Osteocyte (in vitro differentiated cells): ENCODE data around the gene FAM162A. TPM values are rescaled to one million over a fixed set of nuclear protein-coding genes. Genes with fewer than 3 reads are reported as not detected.

ENCODE experiments used
- DNase-seq: peaks from one replicate; pipeline ENCODE4 v3.0.0; 2021; ENCODE audit warnings: mixed read lengths; ENCODE audit not compliant: unreplicated experiment; ENCODE audit errors: extremely low spot score
- H3K27ac Mint-ChIP-seq: one replicate; pipeline ENCODE4 v1.8.0; 2021; ENCODE audit warnings: mild to moderate bottlenecking, mixed read lengths; ENCODE audit not compliant: unreplicated experiment
- H3K27me3 Mint-ChIP-seq: one replicate; pipeline ENCODE4 v1.8.0; 2021; ENCODE audit warnings: mixed read lengths; ENCODE audit not compliant: unreplicated experiment
- H3K36me3 Mint-ChIP-seq: one replicate; pipeline ENCODE4 v1.8.0; 2021; ENCODE audit warnings: mixed read lengths; ENCODE audit not compliant: unreplicated experiment
- H3K4me1 Mint-ChIP-seq: one replicate; pipeline ENCODE4 v1.8.0; 2021; ENCODE audit warnings: mixed read lengths; ENCODE audit not compliant: unreplicated experiment
- H3K4me3 Mint-ChIP-seq: one replicate; pipeline ENCODE4 v1.8.0; 2021; ENCODE audit warnings: mild to moderate bottlenecking, moderate library complexity, mixed read lengths; ENCODE audit not compliant: unreplicated experiment
- H3K9me3 Mint-ChIP-seq: one replicate; pipeline ENCODE4 v1.8.0; 2021; ENCODE audit warnings: mixed read lengths; ENCODE audit not compliant: unreplicated experiment
- CTCF ChIP-seq: fragments of 200-600 bp; sonication (generic); IDR thresholded peaks from 2 replicates; pipeline ENCODE4 v1.5.0; 2021; ENCODE audit warnings: antibody characterized with exemption, mild to moderate bottlenecking, moderate library complexity
- total RNA-seq: library from RNA; stranded (reverse); gene quantifications from 2 replicates; pipeline ENCODE4 v1.2.1, GENCODE V29; 2021

Gene FAM162A
- total RNA-seq, 1 donor from 2014 or later, result 34.3 TPM

GRCh38 chr3:122456074-122456473, 72.1 kb downstream of the FAM162A start:
- Mint-ChIP-seq H3K4me1 (no peaks in the 10 kb centered on the region), H3K4me3 (no peak overlapping the region), H3K36me3 (peaks cover 36% of the 10 kb centered on the region), H3K9me3 (no peaks in the 10 kb centered on the region), H3K27ac (no peak overlapping the region), H3K27me3 (no peaks in the 10 kb centered on the region)
- TF ChIP-seq CTCF, result no peak
- DNase-seq, result no peak

- Mint-ChIP-seq H3K36me3 (peaks cover 40% of the 10 kb centered on the region), H3K27me3 (no peaks in the 10 kb centered on the region), H3K27ac (no peak overlapping the region), H3K4me3 (no peak overlapping the region), H3K9me3 (no peaks in the 10 kb centered on the region), H3K4me1 (no peaks in the 10 kb centered on the region)
- DNase-seq, result no peak
- TF ChIP-seq CTCF, result no peak
Measured at GRCh38 chr3:122457706-122458105, 73.7 kb downstream of the FAM162A start.

DNA sequence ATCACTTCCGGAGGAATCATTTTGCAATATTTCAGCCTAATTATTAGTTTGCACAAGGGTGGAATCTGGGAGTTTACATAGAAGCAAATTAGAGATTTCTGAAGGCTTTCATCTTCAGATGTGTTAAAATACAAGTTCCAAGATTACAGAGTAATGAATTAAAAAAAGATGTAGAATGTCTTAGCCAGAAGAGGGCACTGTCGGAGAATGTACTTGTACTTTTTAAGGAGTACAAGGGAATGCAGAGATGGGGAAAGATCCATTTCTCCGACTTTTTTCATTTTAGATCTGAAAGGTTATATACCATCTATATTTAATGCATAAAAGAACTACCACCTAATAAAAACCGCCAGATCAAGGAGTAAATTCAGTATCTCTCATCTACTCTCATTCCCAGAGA, 75.0 kb downstream of the FAM162A start:
- H3K9me3 Mint-ChIP-seq, result no peaks in the 10 kb centered on the region
- no peak overlapping the region for H3K4me3 Mint-ChIP-seq

GRCh38 chr3:122461806-122462205, 77.8 kb downstream of the FAM162A start:
- Mint-ChIP-seq H3K27me3 (no peaks in the 10 kb centered on the region), H3K36me3 (peaks cover 37% of the 10 kb centered on the region), H3K27ac (no peak overlapping the region), H3K4me1 (no peaks in the 10 kb centered on the region), H3K4me3 (no peak overlapping the region), H3K9me3 (no peaks in the 10 kb centered on the region)
- no peak for TF ChIP-seq CTCF
- DNase-seq, result no peak

More for the DNA sequence above, 75.0 kb downstream of the FAM162A start:
- H3K36me3 Mint-ChIP-seq, result peaks cover 37% of the 10 kb centered on the region
- TF ChIP-seq CTCF, result peak; percentile 63
- H3K27ac Mint-ChIP-seq, result peak overlapping the region; percentile 48
- DNase-seq, result no peak
- H3K4me1 Mint-ChIP-seq, result no peaks in the 10 kb centered on the region
- no peaks in the 10 kb centered on the region for H3K27me3 Mint-ChIP-seq

Other genes with a start within 250 kb of the FAM162A start
- not detected in 2 replicates for gene CASR, start 200.5 kb upstream of the FAM162A start, total RNA-seq
- not detected in 2 replicates for gene CSTA, start 58.9 kb upstream of the FAM162A start, total RNA-seq
- 18.1 and 24.7 TPM in 2 replicates for gene MIX23, start 951 bp upstream of the FAM162A start, total RNA-seq
- gene WDR5B, start 31.9 kb downstream of the FAM162A start, total RNA-seq, result 5.6 and 6.5 TPM in 2 replicates
- 71.5 and 73.4 TPM in 2 replicates for gene KPNA1, start 130.8 kb downstream of the FAM162A start, total RNA-seq
- gene PARP9, start 180.1 kb downstream of the FAM162A start, total RNA-seq, result 18.4 and 18.9 TPM in 2 replicates
- gene DTX3L, start 180.2 kb downstream of the FAM162A start, total RNA-seq, result 33.7 and 37.4 TPM in 2 replicates
- gene PARP15, start 193.5 kb downstream of the FAM162A start, total RNA-seq, result 0.08 TPM in 1 of 2 replicates, not detected in the other